H1 (cell line): Measurements from ENCODE around the gene MBNL2. TPM values are rescaled to one million over a fixed set of nuclear protein-coding genes. Genes with fewer than 3 reads are reported as not detected.

Experiments used
- CTCF ChIA-PET: fragments of 300-600 bp; sonication (Branson Sonifier 250); formaldehyde crosslinking; loops from one replicate; lab custom pipeline; 2021; ENCODE audit not compliant: partially characterized antibody; lab: Charles Lee
- POLR2A ChIA-PET: fragments of 300-600 bp; sonication (Branson Sonifier 250); formaldehyde crosslinking; loops from one replicate; lab custom pipeline; 2021; ENCODE audit warnings: inconsistent platforms; ENCODE audit not compliant: partially characterized antibody; lab: Charles Lee
- DNase-seq, 2 experiments: peaks; one replicate each; pipeline versions ENCODE4 v3.0.0 to v3.0.0-alpha.2; 2010 to 2022; ENCODE audit warnings: low spot score in 2 of 2, low read depth in 1 of 2, mixed read lengths in 1 of 2
- FAIRE-seq: peaks from 2 replicates; lab custom pipeline; 2011; peaks lifted over from hg19 to GRCh38; lab: Jason Lieb, UNC
- H2AFZ ChIP-seq: 2 replicates; pipeline ENCODE4 v1.8.1; 2012; ENCODE audit warnings: low read length, inconsistent platforms
- H2AK5ac ChIP-seq: 2 replicates; pipeline ENCODE4 v1.6.1; 2013; ENCODE audit warnings: low read depth, low read length
- H2BK120ac ChIP-seq: replicated peaks from 2 replicates; pipeline ENCODE3; 2013; ENCODE audit warnings: low read depth, low read length, inconsistent platforms
- H2BK12ac ChIP-seq: 2 replicates; pipeline ENCODE4 v1.6.1; 2013; ENCODE audit warnings: low read depth, low read length
- H2BK15ac ChIP-seq: 2 replicates; pipeline ENCODE4 v1.6.1; 2013; ENCODE audit warnings: low read length
- H2BK20ac ChIP-seq: 2 replicates; pipeline ENCODE4 v1.6.1; 2013; ENCODE audit warnings: low read length
- H2BK5ac ChIP-seq: 2 replicates; pipeline ENCODE4 v1.6.1; 2013; ENCODE audit warnings: low read depth, low read length
- H3K14ac ChIP-seq: 2 replicates; pipeline ENCODE4 v1.6.1; 2013; ENCODE audit warnings: inconsistent platforms; ENCODE audit not compliant: insufficient read length
- H3K18ac ChIP-seq: 2 replicates; pipeline ENCODE4 v1.6.1; 2013; ENCODE audit warnings: low read length; ENCODE audit errors: extremely low read depth
- H3K23ac ChIP-seq: 2 replicates; pipeline ENCODE4 v1.6.1; 2013; ENCODE audit warnings: inconsistent platforms; ENCODE audit not compliant: insufficient read length
- H3K23me2 ChIP-seq: 2 replicates; pipeline ENCODE4 v1.6.1; 2013; ENCODE audit warnings: low read depth, low read length
- H3K27ac ChIP-seq: 2 replicates; pipeline ENCODE4 v1.6.1; 2011; ENCODE audit warnings: low read depth, low read length, inconsistent platforms
- H3K27me3 ChIP-seq, 4 experiments: replicated peaks in 1 of 4; 1 replicate in 1 of 4; 2 replicates in 3 of 4; pipeline versions ENCODE4 v1.6.1 to v1.8.1; 2011 to 2013; ENCODE audit warnings: low read length in 3 of 4, mild to moderate bottlenecking in 3 of 4, inconsistent platforms in 2 of 4, mixed read lengths in 2 of 4, moderate library complexity in 1 of 4; ENCODE audit not compliant: control insufficient read depth in 3 of 4, insufficient read depth in 3 of 4; ENCODE audit errors: extremely low read depth in 1 of 4
- H3K36me3 ChIP-seq, 4 experiments: 2 replicates each; pipeline versions ENCODE4 v1.6.1 to v1.8.1; 2011 to 2013; ENCODE audit warnings: mild to moderate bottlenecking in 4 of 4, low read length in 3 of 4, moderate library complexity in 2 of 4, control low read depth in 1 of 4, inconsistent platforms in 1 of 4; ENCODE audit not compliant: insufficient read depth in 4 of 4, control insufficient read depth in 2 of 4
- H3K4ac ChIP-seq: replicated peaks from 2 replicates; pipeline ENCODE3; 2013; ENCODE audit warnings: low read length, low read depth, mixed read lengths, inconsistent platforms; ENCODE audit not compliant: insufficient read length
- H3K4me1 ChIP-seq, 4 experiments: replicated peaks in 1 of 4; 1 replicate in 1 of 4; 2 replicates in 3 of 4; pipeline versions ENCODE4 v1.6.1 to v1.8.1; 2011 to 2013; ENCODE audit warnings: low read length in 3 of 4, inconsistent platforms in 2 of 4, mixed read lengths in 1 of 4; ENCODE audit not compliant: insufficient read depth in 4 of 4, control insufficient read depth in 3 of 4
- H3K4me2 ChIP-seq, 2 experiments: 2 replicates each; pipeline versions ENCODE4 v1.6.1 to v1.8.1; 2011 to 2013; ENCODE audit warnings: low read depth in 2 of 2, low read length in 2 of 2, control low read depth in 1 of 2, inconsistent platforms in 1 of 2, mild to moderate bottlenecking in 1 of 2; ENCODE audit not compliant: insufficient read depth in 1 of 2
- H3K4me3 ChIP-seq, 4 experiments: fragments of 200-600, 300-600 bp in 1 of 4; sonication (generic), shearing (Covaris generic), sonication (Bioruptor Twin) in 1 of 4; 2 replicates each; pipeline versions ENCODE4 v1.5.1 to v1.8.1; 2011 to 2016; ENCODE audit warnings: low read length in 4 of 4, low read depth in 3 of 4, control low read depth in 2 of 4, inconsistent platforms in 2 of 4, mild to moderate bottlenecking in 2 of 4, mixed read lengths in 1 of 4, moderate library complexity in 1 of 4; ENCODE audit not compliant: insufficient read depth in 2 of 4; ENCODE audit errors: extremely low read depth in 1 of 4
- H3K56ac ChIP-seq: replicated peaks from 2 replicates; pipeline ENCODE3; 2013; ENCODE audit warnings: low read depth, mild to moderate bottlenecking, mixed read lengths, low read length, inconsistent platforms; ENCODE audit not compliant: insufficient read length
- H3K79me1 ChIP-seq: 2 replicates; pipeline ENCODE4 v1.6.1; 2013; ENCODE audit warnings: low read depth, low read length, control low read depth
- H3K79me2 ChIP-seq, 2 experiments: 2 replicates each; pipeline versions ENCODE4 v1.6.1 to v1.8.1; 2012 to 2013; ENCODE audit warnings: low read length in 2 of 2, mild to moderate bottlenecking in 2 of 2, inconsistent platforms in 1 of 2; ENCODE audit not compliant: insufficient read depth in 2 of 2, control insufficient read depth in 1 of 2
- H3K9ac ChIP-seq, 4 experiments: replicated peaks in 1 of 4; 1 replicate in 1 of 4; 2 replicates in 3 of 4; pipeline versions ENCODE4 v1.6.1 to v1.8.1; 2011 to 2013; ENCODE audit warnings: low read depth in 3 of 4, low read length in 3 of 4, control low read depth in 2 of 4, mild to moderate bottlenecking in 2 of 4, moderate library complexity in 2 of 4, inconsistent platforms in 1 of 4; ENCODE audit errors: extremely low read depth in 1 of 4
- H3K9me3 ChIP-seq, 2 experiments: 2 replicates each; pipeline versions ENCODE4 v1.6.1 to v1.8.1; 2012 to 2013; ENCODE audit warnings: mild to moderate bottlenecking in 2 of 2, moderate library complexity in 2 of 2, control low read depth in 1 of 2, inconsistent platforms in 1 of 2, low read depth in 1 of 2, low read length in 1 of 2, mixed read lengths in 1 of 2; ENCODE audit not compliant: insufficient read depth in 2 of 2
- H4K20me1 ChIP-seq, 2 experiments: replicated peaks in 1 of 2; 2 replicates each; pipeline versions ENCODE3 to v1.8.1; 2011 to 2013; ENCODE audit warnings: inconsistent platforms in 2 of 2, low read length in 2 of 2, mild to moderate bottlenecking in 1 of 2; ENCODE audit not compliant: insufficient read depth in 2 of 2, control insufficient read depth in 1 of 2
- H4K5ac ChIP-seq: 2 replicates; pipeline ENCODE4 v1.6.1; 2013; ENCODE audit warnings: low read length, low read depth, mixed read lengths, inconsistent platforms; ENCODE audit not compliant: insufficient read length
- H4K8ac ChIP-seq: 2 replicates; pipeline ENCODE4 v1.8.0; 2013; ENCODE audit warnings: mild to moderate bottlenecking, moderate library complexity, low read length, inconsistent platforms; ENCODE audit not compliant: insufficient read depth; ENCODE audit errors: extremely low read depth
- H4K91ac ChIP-seq: replicated peaks from 2 replicates; pipeline ENCODE3; 2013; ENCODE audit warnings: low read length, mixed read lengths, inconsistent platforms; ENCODE audit not compliant: insufficient read length
- ATF2 ChIP-seq: IDR thresholded peaks from 2 replicates; pipeline ENCODE4 v1.6.1; 2012; ENCODE audit warnings: low read length, inconsistent platforms
- CREB1 ChIP-seq: IDR thresholded peaks from 2 replicates; pipeline ENCODE4 v1.6.1; 2012; ENCODE audit warnings: inconsistent platforms
- GTF2F1 ChIP-seq: IDR thresholded peaks from 2 replicates; pipeline ENCODE4 v1.6.1; 2012; ENCODE audit warnings: low read depth, low read length, improper control_type of control experiment, borderline replicate concordance
- POLR2AphosphoS5 ChIP-seq: IDR thresholded peaks from 2 replicates; pipeline ENCODE4 v1.6.1; 2011; ENCODE audit warnings: low read depth, low read length
- RFX5 ChIP-seq: IDR thresholded peaks from 2 replicates; pipeline ENCODE4 v1.6.1; 2011; ENCODE audit warnings: low read depth, low read length, improper control_type of control experiment, borderline replicate concordance
- SIN3A ChIP-seq, 2 experiments: IDR thresholded peaks in 1 of 2; conservative IDR thresholded peaks in 1 of 2; 2 replicates each; pipeline ENCODE4 v1.6.1; 2011 to 2012; ENCODE audit warnings: low read length in 2 of 2, improper control_type of control experiment in 1 of 2, low read depth in 1 of 2, mild to moderate bottlenecking in 1 of 2
- SIRT6 ChIP-seq: IDR thresholded peaks from one replicate; pipeline ENCODE4 v1.7.1; 2012; ENCODE audit warnings: low read length, inconsistent platforms
- TAF1 ChIP-seq: IDR thresholded peaks from 2 replicates; pipeline ENCODE4 v1.6.1; 2011; ENCODE audit warnings: mild to moderate bottlenecking, low read depth, low read length
- WGBS, 2 experiments: shearing (Covaris generic) in 1 of 2; methylation state at CpG; one replicate each; pipeline versions ENCODE4 v1.1.6 to v1.1.7; 2013 to 2015; ENCODE audit warnings: low lambda C conversion rate in 2 of 2, mixed read lengths in 2 of 2, inconsistent platforms in 1 of 2, low coverage in 1 of 2, missing lambda C conversion rate in 1 of 2; ENCODE audit not compliant: insufficient replicate concordance in 2 of 2, insufficient coverage in 1 of 2, insufficient read length in 1 of 2; ENCODE audit errors: extremely low coverage in 1 of 2, missing lambda C conversion rate in 1 of 2; 5-methylcytosine and 5-hydroxymethylcytosine counted together
- polyA plus RNA-seq, 7 experiments: library from polyadenylated mRNA; depleted of rRNA in 3 of 7; stranded (reverse) in 5 of 7; unstranded in 2 of 7; fragments of >200 nt in 5 of 7; fragments of 200-250 nt in 2 of 7; gene quantifications; 1 replicate in 5 of 7; 2 replicates in 1 of 7; 4 replicates in 1 of 7; pipeline versions ENCODE4 v1.2.1 to v1.2.3, GENCODE V29; 2011 to 2013; ENCODE audit warnings: missing spikeins in 2 of 7, mixed read lengths in 2 of 7
- total RNA-seq: library from RNA; stranded (reverse); fragmentation: NEBNext Ultra II Directional; extraction: Animal tissue kit (Norgen Biotek cat#: 25700); gene quantifications from 2 replicates; pipeline ENCODE4 v1.2.1, GENCODE V29; 2021
- TF ChIP-seq, protein P1 (sequence below), 3 experiments: IDR thresholded peaks; 1 replicate in 2 of 3; 2 replicates in 1 of 3; pipeline versions ENCODE4 v1.5.1 to v1.6.1; 2011; ENCODE audit warnings: low read length in 3 of 3, mild to moderate bottlenecking in 3 of 3, inconsistent platforms in 2 of 3, low read depth in 1 of 3, moderate library complexity in 1 of 3; ENCODE audit not compliant: insufficient read depth in 1 of 3; ENCODE audit errors: control extremely low read depth in 1 of 3

The MBNL2 gene
- total and polyA plus RNA-seq, 2 of the 8 experiments (the other 6 are each of a cell fraction or from before 2014, with no cell fraction given) = 1.0 to 2.6 TPM

DNA sequence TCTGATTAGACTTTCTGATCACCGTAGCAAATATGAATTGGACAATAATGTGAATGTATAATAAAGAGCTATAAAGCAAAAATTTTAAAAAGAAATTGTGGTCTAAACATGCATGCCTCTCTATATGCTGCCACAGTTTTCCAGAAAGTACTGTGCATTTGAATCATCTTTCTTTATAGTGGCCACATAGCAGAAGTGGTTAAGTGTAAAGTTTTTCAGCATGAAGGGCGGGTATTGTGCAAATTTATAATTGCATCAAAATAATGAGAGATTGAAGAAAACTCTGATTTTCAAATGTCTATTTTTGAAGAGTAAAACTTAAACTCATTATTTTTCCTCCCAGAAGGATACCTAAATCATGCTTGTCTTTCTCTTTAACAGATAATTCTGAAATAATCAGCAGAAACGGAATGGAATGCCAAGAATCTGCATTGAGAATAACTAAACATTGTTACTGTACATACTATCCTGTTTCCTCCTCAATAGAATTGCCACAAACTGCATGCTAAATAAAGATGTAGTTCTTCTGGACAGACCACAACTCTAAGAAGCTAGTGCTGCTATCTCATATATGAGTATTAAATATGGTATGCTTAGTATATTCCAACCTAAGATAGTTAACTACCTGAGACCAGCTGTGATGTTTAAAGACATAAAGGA is 168.9 kb downstream of the MBNL2 start:
- 86% methylated on average over 3 of the region's 3 CpGs; no CpG with 5 or more reads in 1 of the 2 experiments for WGBS, 2 experiments
- no peak for FAIRE-seq
- H3K23ac ChIP-seq = no peak overlapping the region

More for the DNA sequence above, 168.9 kb downstream of the MBNL2 start:
- Histone ChIP-seq H2BK5ac (no peak overlapping the region), H2AK5ac (no peak overlapping the region), H2AFZ (no peak overlapping the region), H3K4ac (no peak overlapping the region), H3K4me1 (no peaks in the 10 kb centered on the region), H2BK12ac (no peak overlapping the region), H3K27ac (no peak overlapping the region), H3K56ac (no peak overlapping the region), H3K36me3 (no peaks in the 10 kb centered on the region), H3K9ac (no peak overlapping the region), H3K79me2 (no peaks in the 10 kb centered on the region), H4K8ac (no peak overlapping the region), H4K5ac (no peak overlapping the region), H3K14ac (no peak overlapping the region), H3K79me1 (no peaks in the 10 kb centered on the region), H3K9me3 (no peaks in the 10 kb centered on the region), H2BK120ac (no peak overlapping the region), H2BK15ac (no peak overlapping the region), H4K20me1 (no peaks in the 10 kb centered on the region), H3K18ac (no peak overlapping the region), H3K4me3 (no peak overlapping the region), H4K91ac (no peak overlapping the region), H3K27me3 (no peaks in the 10 kb centered on the region), H3K23me2 (no peaks in the 10 kb centered on the region), H2BK20ac (no peak overlapping the region), H3K4me2 (no peak overlapping the region)
- POLR2A ChIA-PET = no interaction called here
- TF ChIP-seq TAF1 (no peak), GTF2F1 (no peak), SIN3A (conservative IDR thresholded peaks at IDR 0.05 in 1 of 2, IDR thresholded peaks at IDR 0.05 in 1 of 2; ENCODE audit: low read depth in 1 of 2, low read length in 2 of 2) (no peak), SIRT6 (no peak), RFX5 (no peak), POLR2AphosphoS5 (no peak), ATF2 (no peak), CREB1 (no peak)
- TF ChIP-seq, protein P1, sequence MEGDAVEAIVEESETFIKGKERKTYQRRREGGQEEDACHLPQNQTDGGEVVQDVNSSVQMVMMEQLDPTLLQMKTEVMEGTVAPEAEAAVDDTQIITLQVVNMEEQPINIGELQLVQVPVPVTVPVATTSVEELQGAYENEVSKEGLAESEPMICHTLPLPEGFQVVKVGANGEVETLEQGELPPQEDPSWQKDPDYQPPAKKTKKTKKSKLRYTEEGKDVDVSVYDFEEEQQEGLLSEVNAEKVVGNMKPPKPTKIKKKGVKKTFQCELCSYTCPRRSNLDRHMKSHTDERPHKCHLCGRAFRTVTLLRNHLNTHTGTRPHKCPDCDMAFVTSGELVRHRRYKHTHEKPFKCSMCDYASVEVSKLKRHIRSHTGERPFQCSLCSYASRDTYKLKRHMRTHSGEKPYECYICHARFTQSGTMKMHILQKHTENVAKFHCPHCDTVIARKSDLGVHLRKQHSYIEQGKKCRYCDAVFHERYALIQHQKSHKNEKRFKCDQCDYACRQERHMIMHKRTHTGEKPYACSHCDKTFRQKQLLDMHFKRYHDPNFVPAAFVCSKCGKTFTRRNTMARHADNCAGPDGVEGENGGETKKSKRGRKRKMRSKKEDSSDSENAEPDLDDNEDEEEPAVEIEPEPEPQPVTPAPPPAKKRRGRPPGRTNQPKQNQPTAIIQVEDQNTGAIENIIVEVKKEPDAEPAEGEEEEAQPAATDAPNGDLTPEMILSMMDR (IDR thresholded peaks at IDR 0.05; ENCODE audit: control extremely low read depth in 1 of 3, insufficient read depth in 1 of 3, low read depth in 1 of 3, low read length in 3 of 3) = no peak
- CTCF ChIA-PET = interaction anchor here (1.1 kb wide), 1 partner anchor 372 kb away, joined by 3 read pairs; no protein-coding TSS in a partner anchor
- no peak for DNase-seq
